HG03558 (cell line): ENCODE results near the gene PTH1R.

Experiments
- ATAC-seq: cut with Tn5 transposase; IDR thresholded peaks from one replicate; pipeline ENCODE4 v1.9.1; 2021; ENCODE audit warnings: moderate number of reproducible peaks; ENCODE audit not compliant: unreplicated experiment; ENCODE audit errors: extremely low read depth

PTH1R gene

DNA sequence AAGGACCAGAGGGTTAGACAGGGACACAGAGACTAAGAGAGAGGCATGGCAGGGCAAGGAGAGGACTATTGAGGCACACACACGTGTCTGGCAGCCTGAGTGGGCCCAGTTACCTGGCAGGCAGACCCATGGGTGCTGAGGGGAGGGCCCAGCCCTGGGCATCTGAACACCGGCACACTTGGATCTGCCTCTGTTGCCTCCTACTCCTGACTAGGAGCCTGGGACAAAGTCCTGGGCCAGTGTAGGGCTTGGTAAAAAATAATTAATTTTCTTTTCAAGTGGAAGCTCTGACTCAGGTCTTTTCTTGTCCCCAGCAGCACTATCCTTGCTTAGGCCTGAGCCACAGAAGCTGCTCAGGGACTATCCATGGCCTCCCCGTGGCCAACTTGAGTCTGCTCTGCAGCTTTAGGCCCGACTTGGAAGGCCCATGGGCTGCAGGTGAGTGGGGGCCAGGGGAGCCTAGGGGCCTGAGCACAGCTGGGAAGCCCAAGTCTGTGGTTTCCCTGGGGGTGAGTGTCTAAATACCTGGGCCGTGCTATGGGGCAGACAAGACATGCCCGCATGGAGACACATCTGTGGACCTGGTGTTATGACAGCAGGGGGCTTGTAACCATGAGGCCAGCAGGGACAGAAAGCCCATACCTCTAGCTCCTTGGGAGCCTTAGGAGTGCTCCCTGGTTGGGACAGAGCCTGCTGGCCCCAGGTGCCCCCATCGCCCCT lies at the start of gene PTH1R:
Gene PTH1R, plus strand, starts transcription at position 316 of the 720 bp plus-strand sequence. CDS start 5,839 bp downstream, outside the sequence.
- ATAC-seq, result no peak

DNA sequence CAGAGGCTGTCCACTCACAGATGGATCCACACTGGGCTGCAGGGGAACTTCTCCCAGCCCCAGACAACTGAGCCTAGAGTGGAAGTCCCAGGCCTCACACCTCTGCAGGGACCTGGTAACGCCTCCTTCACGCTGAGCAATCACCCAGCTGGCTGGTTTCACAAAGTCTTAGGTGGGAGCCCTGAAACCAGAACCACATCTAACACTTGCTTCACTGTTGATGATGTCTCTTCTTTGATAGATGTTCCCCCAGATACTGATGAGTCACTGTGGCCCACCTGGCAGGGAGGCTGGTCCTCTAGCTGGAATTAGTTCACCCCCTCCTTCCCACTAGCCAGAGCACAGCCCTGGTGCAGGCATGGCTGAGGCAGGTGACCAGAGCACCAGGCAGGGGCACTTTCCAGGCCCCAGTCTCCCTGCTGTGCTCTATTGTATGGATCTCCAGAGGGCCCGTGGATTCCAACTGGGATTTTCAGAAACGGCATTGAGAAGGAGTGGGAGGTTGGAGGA lies 47.8 kb upstream of the PTH1R start:
- ATAC-seq, result no peak

GRCh38 chr3:46830801-46831200 lies 46.7 kb upstream of the PTH1R start:
- ATAC-seq, result no peak

- ATAC-seq, result no peak
These were observed 46.2 kb upstream of the PTH1R start for GRCh38 chr3:46831316-46831715.

DNA sequence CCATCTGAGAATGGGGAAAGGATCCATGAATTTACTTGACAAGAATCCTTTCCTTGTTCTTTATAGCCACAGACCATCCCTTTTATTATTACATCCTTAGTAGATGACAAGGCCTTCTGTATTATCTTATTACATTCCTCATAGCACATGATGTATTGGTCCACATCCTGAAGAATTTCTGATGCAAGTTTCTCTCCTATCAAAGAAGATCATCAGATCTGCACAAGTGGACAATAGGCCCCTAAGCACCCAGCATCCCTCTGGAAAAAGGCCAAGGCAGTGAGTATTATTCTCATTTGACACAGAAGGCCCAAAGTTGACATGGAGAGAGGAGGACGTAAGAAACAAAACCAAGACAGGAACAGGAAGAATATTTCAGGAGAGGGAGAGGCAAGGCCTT lies 45.7 kb upstream of the PTH1R start:
- no peak for ATAC-seq

GRCh38 chr3:46833346-46834300 lies 43.9 kb upstream of the PTH1R start:
- no peak for ATAC-seq

GRCh38 chr3:46835054-46835453 lies 42.5 kb upstream of the PTH1R start:
- no peak for ATAC-seq

GRCh38 chr3:46835491-46835890 lies 42.0 kb upstream of the PTH1R start:
- no peak for ATAC-seq

DNA sequence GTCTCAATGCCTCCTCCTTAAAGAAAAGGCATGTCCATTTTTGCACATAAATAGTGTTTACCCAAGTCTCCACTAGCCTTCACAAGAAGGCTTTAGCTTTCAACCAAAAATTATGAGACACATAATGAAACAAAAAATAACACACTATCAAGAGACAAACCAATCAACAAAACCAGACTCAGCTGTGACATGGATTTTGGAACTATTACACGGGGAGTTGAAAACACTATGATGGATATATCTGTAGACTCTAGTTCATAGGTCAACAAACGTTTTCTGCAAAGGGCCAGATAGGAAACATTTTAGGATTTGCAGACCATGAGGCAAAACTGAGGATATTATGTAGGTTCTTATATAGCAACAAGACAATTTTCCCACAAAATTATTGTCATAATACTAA lies 39.2 kb upstream of the PTH1R start:
- ATAC-seq, result no peak

DNA sequence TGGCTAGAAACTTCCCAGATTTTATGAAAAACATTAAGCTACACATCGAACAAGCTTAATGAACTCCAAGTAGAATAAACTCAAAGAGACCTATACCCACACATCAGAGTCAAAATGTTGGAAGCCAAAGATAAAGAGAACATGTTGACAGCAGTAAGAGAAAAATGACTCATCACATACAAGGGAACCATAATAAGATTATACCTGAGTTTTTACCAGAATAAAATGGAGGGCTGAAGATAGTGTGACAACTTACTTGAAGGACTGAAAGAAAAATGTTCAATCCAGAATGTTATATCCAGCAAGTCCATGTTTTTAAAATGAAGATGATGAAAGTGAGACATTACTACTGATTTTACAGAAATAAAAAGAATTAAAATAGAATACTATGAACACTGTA lies 37.0 kb upstream of the PTH1R start:
- ATAC-seq, result no peak

GRCh38 chr3:46843508-46843907 lies 34.0 kb upstream of the PTH1R start:
- no peak for ATAC-seq

- no peak for ATAC-seq
These were observed 33.1 kb upstream of the PTH1R start for GRCh38 chr3:46844397-46844796.

DNA sequence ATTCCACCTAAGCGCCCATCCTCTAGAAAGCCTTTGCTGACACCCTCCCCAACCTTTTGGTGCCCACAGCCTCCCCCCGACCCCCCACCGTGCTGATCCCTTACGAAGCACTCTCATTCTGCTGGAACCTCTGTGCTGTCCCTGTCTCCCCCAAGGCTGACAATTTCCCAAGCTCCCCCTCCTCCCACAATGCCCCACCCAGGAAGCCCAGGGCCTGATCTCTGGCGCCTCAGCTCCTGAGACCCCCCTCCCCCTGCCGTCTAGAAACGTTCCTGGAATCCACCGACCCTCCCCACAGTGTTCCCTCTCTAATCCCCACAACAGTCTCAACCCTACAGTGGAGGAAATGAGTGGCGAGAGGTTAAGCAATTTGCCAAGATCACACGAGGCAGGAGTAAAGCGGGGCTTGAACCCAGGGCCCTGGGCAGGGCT lies 32.6 kb upstream of the PTH1R start:
- no peak for ATAC-seq

DNA sequence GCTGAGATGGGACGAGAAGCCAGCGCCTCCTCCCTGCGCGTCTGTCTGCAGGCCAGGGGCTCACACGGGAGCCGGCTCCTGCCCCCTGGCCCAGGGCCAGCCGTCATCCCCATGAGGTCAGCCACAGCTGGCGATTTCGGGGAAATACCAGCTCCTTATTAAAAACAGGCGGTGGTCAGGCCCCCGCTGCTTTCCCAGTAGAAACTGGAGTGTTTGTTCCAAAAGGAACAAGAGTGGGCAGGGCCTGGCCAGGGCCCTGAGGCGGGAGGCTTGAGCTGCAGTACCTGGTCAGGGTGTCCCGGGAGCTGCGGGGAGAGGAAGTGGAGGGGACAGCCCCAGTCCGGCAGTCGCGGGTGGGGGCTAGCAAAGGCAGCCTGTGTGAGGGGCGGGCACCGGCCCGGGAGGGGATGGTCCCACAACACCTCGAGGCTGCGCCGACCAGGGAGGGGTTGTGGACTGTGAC lies 32.1 kb upstream of the PTH1R start:
- ATAC-seq, result no peak

DNA sequence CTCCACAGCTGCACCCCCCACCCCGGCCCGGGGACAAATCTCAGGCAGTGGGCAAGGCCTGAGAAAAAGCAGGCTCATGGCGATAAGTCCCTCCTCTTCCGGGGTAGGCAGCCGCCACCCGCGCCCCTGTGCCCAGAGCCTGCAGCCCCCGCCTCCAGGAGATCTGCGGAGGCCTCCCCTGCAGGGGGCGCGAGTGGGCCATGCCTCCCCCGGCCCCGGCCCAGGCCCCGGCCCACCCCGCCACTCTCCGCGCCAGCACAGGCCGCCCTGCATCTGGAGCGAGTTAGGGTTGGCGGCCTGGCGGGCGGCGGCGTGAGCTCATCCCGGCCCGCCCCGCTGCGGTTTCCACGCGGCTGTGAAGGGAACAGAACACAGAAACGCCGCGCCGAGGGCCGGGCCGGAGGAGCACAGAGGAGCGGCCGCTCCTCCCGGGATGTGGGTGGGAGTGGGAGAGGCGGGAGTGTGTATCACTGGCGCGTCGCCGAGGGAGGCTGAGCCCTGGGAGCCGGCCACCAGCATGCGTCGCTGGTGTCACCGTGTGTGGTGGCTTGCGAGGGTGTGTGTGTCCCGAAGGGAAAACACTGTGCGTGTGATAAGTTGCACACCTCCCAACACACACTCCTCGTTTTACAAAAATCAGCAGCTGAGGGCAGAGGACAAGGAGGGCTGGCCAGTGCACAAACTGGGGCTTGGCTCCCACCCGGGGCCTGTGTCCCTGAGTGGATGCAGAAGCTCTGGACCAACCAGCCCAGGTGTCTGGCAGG lies 31.5 kb upstream of the PTH1R start:
- no peak for ATAC-seq

- no peak for ATAC-seq
These were observed 30.6 kb upstream of the PTH1R start for GRCh38 chr3:46846624-46847542.

GRCh38 chr3:46847744-46848143 lies 29.8 kb upstream of the PTH1R start:
- ATAC-seq, result no peak

GRCh38 chr3:46848271-46849044 lies 29.1 kb upstream of the PTH1R start:
- ATAC-seq, result no peak
